DLD1 (cell line): Measurements from ENCODE around the gene RDH13.
"Not testable (repeated sequence)": the region's sequence is repeated elsewhere in the genome, so short reads cannot be mapped to it uniquely, and the experiment has no call there.

Source experiments
- in situ Hi-C: cut with HindIII; loops from 2 replicates; pipeline ENCODE4 v1.10.0; 2017; ENCODE audit warnings: low sequenced_read_pairs

RDH13 gene

GRCh38 chr19:55077106-55077505 lies 14.2 kb upstream of the RDH13 start:
- in situ Hi-C loops, result no loop called here

DNA sequence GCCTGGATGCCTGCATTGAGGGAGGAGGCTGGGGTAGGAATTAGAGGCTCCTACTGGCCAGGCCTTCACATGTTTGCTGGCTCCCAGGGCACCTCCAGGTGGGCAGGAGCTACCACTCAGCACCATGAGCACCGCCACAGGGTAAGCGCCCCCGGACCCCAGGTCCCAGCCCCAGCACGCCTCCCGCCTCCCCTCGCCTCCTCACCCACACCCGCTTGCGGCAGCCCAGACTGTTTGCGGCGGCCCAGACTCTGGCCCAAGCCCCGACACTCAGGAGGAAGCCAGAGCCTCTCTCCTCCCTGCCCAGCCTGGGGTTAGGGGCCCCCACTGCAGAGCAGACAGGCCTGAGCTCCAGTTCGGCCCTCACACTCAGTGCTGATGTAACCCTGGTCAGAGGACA lies 13.4 kb upstream of the RDH13 start:
- in situ Hi-C loops, result no loop called here

- in situ Hi-C loops, result no loop called here
Measured at GRCh38 chr19:55075371-55075998, 12.5 kb upstream of the RDH13 start, which contains the start of gene EPS8L1. Gene EPS8L1 (plus strand): TSS chr19:55075869. CDS start chr19:55076445, 576 bp downstream.

DNA sequence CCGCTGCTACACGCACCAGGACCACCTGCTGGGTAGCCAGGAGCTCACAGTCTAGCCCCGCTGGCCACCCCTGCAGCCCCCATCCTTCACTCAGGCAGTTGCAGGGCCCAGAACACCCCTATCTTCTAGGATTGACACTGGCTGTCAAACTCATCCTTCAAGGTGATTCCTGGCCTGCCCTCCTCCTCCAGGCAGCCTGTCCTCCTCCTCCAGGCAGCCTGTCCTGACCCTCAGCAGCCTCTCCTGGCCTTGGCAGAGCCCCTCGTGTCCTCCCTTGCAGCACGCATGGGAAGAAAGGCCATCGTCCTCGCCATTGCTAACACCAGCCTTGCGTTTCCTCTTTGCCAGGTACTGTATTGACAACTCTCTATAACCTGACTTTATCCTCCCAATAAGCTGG lies 9.0 kb upstream of the RDH13 start:
- in situ Hi-C loops, result no loop called here

- in situ Hi-C loops, result no loop called here
Measured at GRCh38 chr19:55071129-55071502, 8.2 kb upstream of the RDH13 start.

DNA sequence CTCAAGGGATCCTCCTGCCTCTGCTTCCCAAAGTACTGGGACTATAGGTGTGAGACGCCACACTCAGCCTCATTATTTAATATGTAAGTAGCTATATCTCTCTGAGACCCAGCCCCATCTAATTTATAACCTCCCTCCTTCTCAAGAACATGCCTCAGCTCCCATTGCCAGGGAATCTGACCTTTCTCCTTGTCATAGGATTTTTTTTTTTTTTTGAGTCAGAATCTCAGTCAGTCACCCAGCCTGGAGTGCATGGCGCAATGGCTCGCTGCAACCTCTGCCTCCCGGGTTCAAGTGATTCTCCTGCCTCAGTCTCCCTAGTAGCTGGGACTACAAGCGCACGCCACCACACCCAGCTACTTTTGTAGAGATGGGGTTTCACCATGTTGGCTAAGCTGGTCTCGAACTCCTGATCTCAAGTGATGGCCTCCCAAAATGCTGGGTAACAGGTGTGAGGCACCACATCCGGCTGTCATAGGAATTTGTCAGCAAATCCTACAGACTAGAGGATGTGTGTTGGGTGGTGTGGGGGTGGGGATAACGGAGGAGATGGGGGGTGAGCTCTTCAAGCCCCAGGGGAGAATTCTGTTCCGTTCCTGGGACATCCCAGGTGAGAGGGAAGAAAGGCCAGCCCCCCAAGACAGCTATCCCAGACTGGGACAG lies 7.6 kb upstream of the RDH13 start:
- in situ Hi-C loops, result no loop called here

DNA sequence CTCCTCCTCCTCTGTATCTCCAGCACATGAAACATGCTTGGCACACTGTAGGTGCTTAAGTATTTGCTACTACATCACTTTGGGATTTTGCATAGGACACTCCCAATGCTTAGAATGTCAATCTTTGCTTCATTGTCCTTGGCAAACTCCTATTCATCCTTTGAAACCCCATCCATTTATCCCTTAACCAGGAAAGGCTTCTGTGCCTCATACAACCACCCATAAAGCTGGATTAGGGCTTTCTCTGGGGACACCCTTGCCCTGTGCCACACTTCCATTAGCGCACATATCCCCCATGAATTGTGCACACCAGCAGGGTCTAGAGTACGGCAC lies 6.9 kb upstream of the RDH13 start:
- in situ Hi-C loops, result no loop called here

DNA sequence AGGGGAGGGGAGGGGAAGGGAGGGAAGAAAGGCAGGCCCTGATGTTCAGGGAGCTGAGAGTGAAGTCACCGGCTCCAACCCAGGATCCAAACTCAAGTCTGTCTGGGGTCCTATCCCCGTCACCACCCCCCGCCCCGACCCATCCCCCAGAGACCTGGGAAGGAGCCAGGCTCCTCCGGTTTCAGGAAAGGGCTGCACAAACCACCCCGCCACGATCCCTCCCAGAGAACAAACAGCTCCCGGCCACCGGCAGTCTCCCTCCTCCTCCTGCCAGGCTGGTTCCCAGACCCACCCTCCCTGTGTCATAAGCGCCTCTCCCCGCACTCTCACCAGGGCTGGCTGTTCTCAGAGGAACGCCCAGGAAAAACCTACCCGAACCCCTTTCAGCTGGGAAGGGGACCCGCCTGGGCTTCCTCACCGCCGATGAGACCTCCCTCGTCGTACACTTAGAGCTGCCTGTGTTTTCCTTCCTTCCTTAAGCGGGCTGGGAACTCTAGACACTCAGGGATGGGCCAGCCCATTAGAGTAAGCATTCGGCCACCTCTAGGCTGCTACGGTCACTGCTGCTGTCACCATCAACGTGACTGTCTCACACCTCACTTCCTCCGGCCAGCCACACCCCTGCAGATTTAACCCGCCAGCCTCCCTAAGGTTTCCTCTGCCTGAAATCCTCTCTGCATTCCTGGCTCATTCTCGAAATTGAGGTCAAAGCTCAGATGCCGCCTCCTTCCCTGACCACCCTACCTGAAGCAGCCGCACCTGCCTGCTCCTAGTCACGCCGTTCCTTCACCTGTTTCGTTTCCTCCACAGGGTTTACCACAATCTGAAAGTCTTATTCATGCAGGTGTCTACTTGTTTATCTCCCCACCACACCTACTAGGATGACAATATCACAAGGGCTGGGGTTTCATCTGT lies 6.3 kb upstream of the RDH13 start:
- in situ Hi-C loops, result no loop called here

- in situ Hi-C loops, result no loop called here
Measured at GRCh38 chr19:55067869-55068268, 4.9 kb upstream of the RDH13 start.

- in situ Hi-C loops, result no loop called here
Measured at GRCh38 chr19:55066107-55066709, 3.3 kb upstream of the RDH13 start.

DNA sequence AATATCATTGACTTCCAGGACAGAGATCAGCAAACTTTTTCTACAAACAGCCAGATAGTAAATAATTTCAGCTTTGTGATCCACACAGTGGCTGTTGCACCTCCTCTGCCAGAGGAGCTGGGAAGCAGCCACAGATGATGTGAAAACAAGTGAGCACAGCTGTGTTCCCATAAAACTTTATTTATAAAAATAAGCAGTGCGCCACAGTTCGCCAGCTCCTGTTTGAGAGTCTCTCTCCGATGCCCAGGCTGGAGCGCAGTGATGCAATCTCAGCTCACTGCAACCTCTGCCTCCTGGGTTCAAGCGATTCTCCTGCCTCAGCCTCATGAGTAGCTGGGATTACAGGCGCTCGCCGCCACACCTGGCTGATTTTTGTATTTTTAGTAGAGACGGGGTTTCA lies 2.6 kb upstream of the RDH13 start:
- in situ Hi-C loops, result not testable (repeated sequence)

DNA sequence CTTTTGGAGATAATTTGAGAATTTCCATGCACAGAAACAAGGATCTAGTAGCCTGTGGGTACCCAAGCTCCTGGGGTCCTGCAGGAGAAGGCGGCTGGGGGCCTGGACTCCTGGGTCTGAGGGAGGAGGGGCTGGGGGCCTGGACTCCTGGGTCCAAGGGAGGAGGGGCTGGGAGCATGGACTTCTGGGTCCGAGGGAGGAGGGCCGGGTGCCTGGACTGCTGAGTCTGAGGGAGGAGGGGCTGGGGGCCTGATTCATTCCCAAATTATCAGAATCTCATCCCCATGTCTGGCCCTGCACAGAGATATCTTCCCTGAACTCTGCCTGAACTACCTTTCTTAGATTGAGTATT lies 520 bp upstream of the RDH13 start:
- in situ Hi-C loops, result no loop called here

DNA sequence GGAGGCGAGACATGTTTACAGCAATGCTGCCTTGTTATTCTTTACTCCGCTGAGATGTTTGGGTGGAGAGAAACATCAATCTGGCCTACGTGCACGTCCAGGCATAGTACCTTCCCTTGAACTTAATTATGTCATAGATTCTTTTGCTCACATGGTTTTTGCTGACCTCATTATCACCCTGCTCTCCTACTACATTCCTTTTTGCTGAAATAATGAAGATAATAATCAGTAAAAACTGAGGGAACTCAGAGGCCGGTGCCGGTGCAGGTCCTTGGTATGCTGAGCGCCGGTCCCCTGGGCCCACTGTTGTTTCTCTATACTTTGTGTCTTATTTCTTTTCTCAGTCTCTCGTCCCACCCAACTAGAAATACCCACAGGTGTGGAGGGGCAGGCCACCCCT lies 2.7 kb downstream of the RDH13 start:
- in situ Hi-C loops, result not testable (repeated sequence)

- in situ Hi-C loops, result no loop called here
Measured at GRCh38 chr19:55058781-55059610, 4.0 kb downstream of the RDH13 start.

GRCh38 chr19:55056827-55057226 lies 6.1 kb downstream of the RDH13 start:
- in situ Hi-C loops, result no loop called here

GRCh38 chr19:55053735-55054134 lies 9.2 kb downstream of the RDH13 start:
- in situ Hi-C loops, result no loop called here

- in situ Hi-C loops, result no loop called here
Measured at GRCh38 chr19:55050749-55051532, 12.0 kb downstream of the RDH13 start.

GRCh38 chr19:55048446-55048845 lies 14.5 kb downstream of the RDH13 start:
- in situ Hi-C loops, result no loop called here

- in situ Hi-C loops, result no loop called here
Measured at GRCh38 chr19:55047951-55048350, 15.0 kb downstream of the RDH13 start.
